ENCODE measurements around the gene DQX1. TPM values are rescaled to one million over a fixed set of nuclear protein-coding genes. Genes with fewer than 3 reads are reported as not detected.

The DQX1 gene
- total and polyA plus RNA-seq, 9 of the 15 experiments (the other 6 are each of a cell fraction or from before 2014, with no cell fraction given), result 0.04 to 0.38 (median 0.18) TPM; not detected in 1

GRCh38 chr2:74482801-74483674, 43.0 kb downstream of the DQX1 start, which contains the start of the genes CCDC142 and TTC31 (continued):
- peak in 1 of 2 experiments; percentile 27; a peak in 2 of 4 replicates for TF ChIP-seq RCOR1 (IDR thresholded peaks at IDR 0.05; ENCODE audit: borderline replicate concordance in 1 of 2, low read depth in 2 of 2, low read length in 2 of 2)

- H3K36me3 ChIP-seq (ENCODE audit: control insufficient read depth, insufficient read depth, low read length), result peaks cover 32% of the 10 kb centered on the region
- H3K9me1 ChIP-seq (ENCODE audit: control insufficient read depth, insufficient read depth, low read length), result no peaks in the 10 kb centered on the region
- peak overlapping the region; percentile 92 for H3K27ac ChIP-seq (ENCODE audit: extremely low read depth, low read depth, low read length)
- peak overlapping the region; percentile 83 to 93 for H3K9ac ChIP-seq (ENCODE audit: insufficient read depth in 1 of 2, low read depth in 2 of 2, low read length in 2 of 2)
- H3K27me3 ChIP-seq (ENCODE audit: control insufficient read depth in 2 of 2, insufficient read depth in 2 of 2, low read length in 2 of 2), result no peaks in the 10 kb centered on the region
- intact Hi-C loops (cut with micrococcal nuclease), result loop anchor here (2.0 kb wide), 2 partner anchors 27 to 47 kb away; partner anchors contain the start of genes AUP1, HTRA2 and INO80B
- FAIRE-seq (no peak), DNase-seq (ENCODE audit: extremely low read depth in 1 of 4, low spot score in 3 of 4) (peak; percentile 51 to 58 (median 56)), ATAC-seq (peak; percentile 73)
- 5% methylated on average over 76 of the region's 80 CpGs for WGBS (ENCODE audit: insufficient coverage, low coverage, missing lambda C conversion rate)
- peak overlapping the region; percentile 99 for H3K4me2 ChIP-seq (ENCODE audit: insufficient read depth, low read length)
- peak overlapping the region; percentile 100 for H2AFZ ChIP-seq (ENCODE audit: low read depth, low read length)
- H3K79me2 ChIP-seq (ENCODE audit: control insufficient read depth, insufficient read depth, low read length), result peaks cover 32% of the 10 kb centered on the region
- peak overlapping the region; percentile 86 for H3K4me3 ChIP-seq
- in situ Hi-C loops (cut with MboI), result no loop called here
- POLR2A ChIA-PET, result interaction anchor here (0.6 to 3.9 kb wide), 15 partner anchors 9 to 276 kb away, joined by 3 to 28 read pairs (median 4); partner anchors contain the start of genes INO80B, MOGS, MRPL53 and WBP1
- peaks cover 8 to 23% of the 10 kb centered on the region in 2 experiments; a peak in 4 of 5 replicates for H3K4me1 ChIP-seq (replicated peaks in 1 of 2; ENCODE audit: control insufficient read depth in 2 of 2, insufficient read depth in 2 of 2, low read length in 2 of 2)
- CTCF ChIA-PET (ENCODE audit: low intra/inter-chr PET ratio), result interaction anchor here (0.7 to 2.0 kb wide), 3 partner anchors 27 to 106 kb away, joined by 3 to 12 read pairs (median 6); partner anchors contain the start of gene INO80B
- H3K9me3 ChIP-seq (replicated peaks; ENCODE audit: control insufficient read depth, insufficient read depth, low read depth, low read length), result no peaks in the 10 kb centered on the region
- BruUV-seq (replicated peaks), result TSS peak; percentile 74
- no peaks in the 10 kb centered on the region; the same call in 1 of the 2 replicates for H4K20me1 ChIP-seq (replicated peaks; ENCODE audit: control insufficient read depth, insufficient read depth, low read length)
- TF ChIP-seq CTCF (IDR thresholded peaks at IDR 0.05 in 2 of 3, conservative IDR thresholded peaks at IDR 0.05 in 1 of 3; ENCODE audit: insufficient read depth in 2 of 3, low read depth in 1 of 3, low read length in 3 of 3) (peak in 2 of 3 experiments; percentile 7 to 30; a peak in 1 of 6 replicates), BCL6 (CRISPR knock-in tag; IDR thresholded peaks at IDR 0.05) (no peak), BMI1 (IDR thresholded peaks at IDR 0.05; ENCODE audit: low read length) (no peak), TRIM24 (IDR thresholded peaks at IDR 0.05) (0 out of 4 replicates have a peak, but pooled peaks of 1 of the 2 experiments have one; percentile 42), ZBTB17 (CRISPR knock-in tag; IDR thresholded peaks at IDR 0.05) (no peak), CC2D1A (IDR thresholded peaks at IDR 0.05) (no peak), ZNF184 (CRISPR knock-in tag; IDR thresholded peaks at IDR 0.05) (no peak), SOX6 (IDR thresholded peaks at IDR 0.05) (no peak; the same call in 1 of the 2 replicates), NBN (IDR thresholded peaks at IDR 0.05; ENCODE audit: low read depth) (no peak), ZNF140 (CRISPR knock-in tag; IDR thresholded peaks at IDR 0.05) (no peak), SIN3A (IDR thresholded peaks at IDR 0.05; ENCODE audit: borderline replicate concordance in 2 of 2, control insufficient read depth in 1 of 2, low read depth in 2 of 2, low read length in 2 of 2) (peak; percentile 8 to 74; a peak in 1 of 4 replicates)
- TF ChIP-seq, protein P1, sequence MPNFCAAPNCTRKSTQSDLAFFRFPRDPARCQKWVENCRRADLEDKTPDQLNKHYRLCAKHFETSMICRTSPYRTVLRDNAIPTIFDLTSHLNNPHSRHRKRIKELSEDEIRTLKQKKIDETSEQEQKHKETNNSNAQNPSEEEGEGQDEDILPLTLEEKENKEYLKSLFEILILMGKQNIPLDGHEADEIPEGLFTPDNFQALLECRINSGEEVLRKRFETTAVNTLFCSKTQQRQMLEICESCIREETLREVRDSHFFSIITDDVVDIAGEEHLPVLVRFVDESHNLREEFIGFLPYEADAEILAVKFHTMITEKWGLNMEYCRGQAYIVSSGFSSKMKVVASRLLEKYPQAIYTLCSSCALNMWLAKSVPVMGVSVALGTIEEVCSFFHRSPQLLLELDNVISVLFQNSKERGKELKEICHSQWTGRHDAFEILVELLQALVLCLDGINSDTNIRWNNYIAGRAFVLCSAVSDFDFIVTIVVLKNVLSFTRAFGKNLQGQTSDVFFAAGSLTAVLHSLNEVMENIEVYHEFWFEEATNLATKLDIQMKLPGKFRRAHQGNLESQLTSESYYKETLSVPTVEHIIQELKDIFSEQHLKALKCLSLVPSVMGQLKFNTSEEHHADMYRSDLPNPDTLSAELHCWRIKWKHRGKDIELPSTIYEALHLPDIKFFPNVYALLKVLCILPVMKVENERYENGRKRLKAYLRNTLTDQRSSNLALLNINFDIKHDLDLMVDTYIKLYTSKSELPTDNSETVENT (CRISPR knock-in tag; IDR thresholded peaks at IDR 0.05), result peak; percentile 33; the same call in 1 of the 2 replicates
Observed at GRCh38 chr2:74481961-74482800, 43.9 kb downstream of the DQX1 start.

Data from K562 (cell line).